Liver (tissue), 3 donors: Measurements from ENCODE around the gene VEGFC.

Source experiments
- EGR1 ChIP-seq, 2 donors: IDR thresholded peaks; 2 replicates each; pipeline ENCODE4 v1.6.1; 2016 to 2018; ENCODE audit warnings: antibody characterized with exemption in 2 of 2, low read depth in 2 of 2
- JUND ChIP-seq, 2 donors: IDR thresholded peaks; 2 replicates each; pipeline ENCODE4 v1.6.1; 2016; ENCODE audit warnings: antibody characterized with exemption in 2 of 2
- TF ChIP-seq, protein P1 (sequence below): fragments of 150-350 bp; IDR thresholded peaks from 2 replicates; pipeline ENCODE4 v1.5.1; 2017; ENCODE audit warnings: improper control_type of control experiment, low read depth, low read length; ENCODE audit not compliant: missing input control
- donor health status: healthy.
- donor health status: healthy.

DNA sequence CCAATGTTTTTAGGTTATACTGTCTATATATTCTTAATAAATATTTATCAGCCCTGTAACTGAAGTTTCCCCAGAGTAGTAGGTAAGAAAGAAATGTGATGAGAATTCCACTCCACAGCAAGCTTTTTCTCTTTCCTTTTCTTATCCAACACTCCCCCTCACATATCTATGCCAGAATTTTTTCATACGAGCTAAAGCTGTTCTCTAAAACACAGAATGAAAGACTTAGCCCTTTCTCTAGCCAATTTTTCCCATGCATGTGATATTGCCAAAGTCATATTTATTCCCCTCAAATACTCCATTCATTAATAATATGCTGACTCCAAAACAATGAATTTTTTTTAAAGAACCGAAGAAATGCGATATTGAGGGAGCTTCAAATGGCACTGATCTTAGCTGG is 32.3 kb downstream of the VEGFC start:
- TF ChIP-seq JUND (IDR thresholded peaks at IDR 0.05) (no peak), EGR1 (IDR thresholded peaks at IDR 0.05; ENCODE audit: low read depth in 2 of 2) (no peak)
- TF ChIP-seq, protein P1, sequence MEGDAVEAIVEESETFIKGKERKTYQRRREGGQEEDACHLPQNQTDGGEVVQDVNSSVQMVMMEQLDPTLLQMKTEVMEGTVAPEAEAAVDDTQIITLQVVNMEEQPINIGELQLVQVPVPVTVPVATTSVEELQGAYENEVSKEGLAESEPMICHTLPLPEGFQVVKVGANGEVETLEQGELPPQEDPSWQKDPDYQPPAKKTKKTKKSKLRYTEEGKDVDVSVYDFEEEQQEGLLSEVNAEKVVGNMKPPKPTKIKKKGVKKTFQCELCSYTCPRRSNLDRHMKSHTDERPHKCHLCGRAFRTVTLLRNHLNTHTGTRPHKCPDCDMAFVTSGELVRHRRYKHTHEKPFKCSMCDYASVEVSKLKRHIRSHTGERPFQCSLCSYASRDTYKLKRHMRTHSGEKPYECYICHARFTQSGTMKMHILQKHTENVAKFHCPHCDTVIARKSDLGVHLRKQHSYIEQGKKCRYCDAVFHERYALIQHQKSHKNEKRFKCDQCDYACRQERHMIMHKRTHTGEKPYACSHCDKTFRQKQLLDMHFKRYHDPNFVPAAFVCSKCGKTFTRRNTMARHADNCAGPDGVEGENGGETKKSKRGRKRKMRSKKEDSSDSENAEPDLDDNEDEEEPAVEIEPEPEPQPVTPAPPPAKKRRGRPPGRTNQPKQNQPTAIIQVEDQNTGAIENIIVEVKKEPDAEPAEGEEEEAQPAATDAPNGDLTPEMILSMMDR, result no peak
